Left colon (tissue), 2 donors: ENCODE results near the gene FCF1. TPM values are rescaled to one million over a fixed set of nuclear protein-coding genes. Genes with fewer than 3 reads are reported as not detected.
A peak's percentile ranks its signal among the peaks of the same experiment; 100 is the strongest.

Experiments used
- ATAC-seq: fragments of 200-7000 bp; cut with Tn5 transposase; one replicate; pipeline ENCODE4 v1.9.1; 2020; ENCODE audit warnings: mild to moderate bottlenecking, moderate library complexity
- DNase-seq, 2 donors: peaks; one replicate each; pipeline ENCODE4 v3.0.0-alpha.2; 2020
- intact Hi-C, 2 donors: fragments of 100-400 bp; cut with DNase I in 1 of 2; cut with micrococcal nuclease in 1 of 2; formaldehyde crosslinking; loops; one replicate each; pipeline versions ENCODE4 v1.11.2 to v1.14.0; 2022; cut with DNase I, micrococcal nuclease
- long read RNA-seq: library from polyadenylated mRNA; unstranded; transcript quantifications from one replicate; pipeline ENCODE4 v2.0.0, GENCODE V29; 2021
- total RNA-seq, 2 donors: library from RNA; stranded (reverse); fragmentation: NEBNext Ultra II Directional; extraction: Animal tissue kit (Norgen Biotek cat#: 25700); gene quantifications; one replicate each; pipeline ENCODE4 v1.2.1, GENCODE V29; 2021
- donor health status: DM: no; HTN: no; CAD: no.
- donor health status: DM: yes; HTN: yes; CAD: no.

FCF1 gene, protein sequence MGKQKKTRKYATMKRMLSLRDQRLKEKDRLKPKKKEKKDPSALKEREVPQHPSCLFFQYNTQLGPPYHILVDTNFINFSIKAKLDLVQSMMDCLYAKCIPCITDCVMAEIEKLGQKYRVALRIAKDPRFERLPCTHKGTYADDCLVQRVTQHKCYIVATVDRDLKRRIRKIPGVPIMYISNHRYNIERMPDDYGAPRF
- 10 to 100 TPM; 32.9 to 34.3 TPM for total RNA-seq
- long read RNA-seq, partial matches to known transcripts, result 2 of 6 reads
- long read RNA-seq, other reads (novel, unspliced or antisense), result 4 of 6 reads

- peak; percentile 77 to 82 for DNase-seq
- intact Hi-C loops, result no loop called here
- ATAC-seq, result peak; percentile 100
These were observed at the start of gene FCF1, which contains the start of gene AREL1 for GRCh38 chr14:74712499-74713394. FCF1 (plus strand) TSS chr14:74713144; CDS start chr14:74713198, 54 bp downstream. AREL1 (minus strand) TSS chr14:74713080; CDS start chr14:74685615, 27,465 bp downstream.

DNA sequence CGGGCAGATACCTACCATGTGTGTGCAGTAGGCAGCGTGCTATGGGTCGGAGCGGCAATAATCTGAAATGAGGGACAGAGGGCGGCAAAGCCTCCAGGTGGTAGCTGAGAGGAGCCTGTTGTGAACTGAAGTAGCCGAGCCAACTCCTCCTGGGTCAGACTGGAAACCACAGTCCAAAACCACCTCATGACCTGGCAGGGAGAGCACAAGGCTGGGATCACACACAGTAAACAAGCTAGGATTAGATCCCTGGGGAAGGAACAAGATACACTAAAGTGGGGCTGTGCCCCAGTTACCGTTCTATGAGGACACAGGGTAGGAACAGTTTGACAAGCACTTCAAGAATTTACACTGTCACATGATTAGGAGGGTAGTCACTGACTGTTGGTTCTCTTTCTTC, 49.1 kb upstream of the FCF1 start:
- intact Hi-C loops, result no loop called here
- DNase-seq, result no peak
- no peak for ATAC-seq

DNA sequence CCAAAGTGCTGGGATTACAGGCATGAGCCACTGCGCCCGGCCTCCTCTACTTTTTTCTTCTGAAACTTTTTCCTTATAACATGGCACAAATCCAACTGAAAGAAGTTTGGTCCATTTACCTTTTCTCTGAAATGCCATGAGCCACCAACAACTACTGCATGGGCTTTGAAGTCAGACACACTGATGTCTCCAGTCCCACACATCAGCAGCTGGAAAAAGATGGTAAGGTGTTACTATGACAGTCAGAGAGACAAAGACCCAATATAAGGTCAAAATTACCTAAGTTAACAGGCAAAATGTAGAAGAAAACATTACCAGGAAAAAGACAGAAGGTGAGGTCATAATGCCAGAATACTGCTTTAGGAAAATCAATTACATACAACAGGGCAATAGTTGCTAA, 48.2 kb upstream of the FCF1 start:
- intact Hi-C loops, result no loop called here
- ATAC-seq (no peak), DNase-seq (no peak)

DNA sequence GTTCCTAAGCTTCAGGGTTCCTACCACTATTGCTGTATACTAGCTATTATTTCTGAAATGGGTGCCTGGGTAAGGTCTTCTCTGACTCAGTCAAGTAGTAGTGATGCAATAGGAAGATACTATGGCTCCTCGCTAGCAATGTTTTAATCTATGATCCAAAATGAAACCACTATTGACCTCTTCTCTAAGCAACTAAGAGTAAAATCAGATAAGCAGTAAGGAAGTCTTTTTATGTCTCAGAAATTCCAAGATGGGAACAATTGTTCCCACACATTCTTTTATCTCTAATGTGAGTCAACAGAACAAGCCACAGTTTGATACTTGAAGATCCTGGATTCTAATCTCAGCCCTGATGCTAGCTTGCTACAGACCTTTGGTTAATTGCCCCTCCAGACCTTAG, 45.2 kb upstream of the FCF1 start:
- no peak for DNase-seq
- no peak for ATAC-seq
- intact Hi-C loops, result no loop called here

DNA sequence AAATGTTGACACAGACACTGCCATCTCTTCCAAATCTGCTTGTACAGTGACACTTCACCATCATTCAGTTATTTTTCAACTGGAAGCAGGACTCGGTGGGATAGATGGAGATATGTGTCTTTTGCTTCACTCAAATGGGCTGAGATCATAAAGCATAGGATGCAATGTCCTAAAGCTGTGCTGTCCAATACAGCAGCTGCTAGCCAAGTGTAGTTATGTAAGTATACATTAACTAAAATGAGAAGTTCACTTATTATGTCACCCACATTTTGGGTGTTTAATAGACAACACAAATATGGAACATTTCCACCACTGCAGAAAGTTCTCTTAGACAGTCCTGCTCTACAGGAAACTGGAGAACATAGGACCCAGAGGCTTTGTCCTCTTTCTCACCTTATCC, 43.7 kb upstream of the FCF1 start:
- no peak for DNase-seq

DNA sequence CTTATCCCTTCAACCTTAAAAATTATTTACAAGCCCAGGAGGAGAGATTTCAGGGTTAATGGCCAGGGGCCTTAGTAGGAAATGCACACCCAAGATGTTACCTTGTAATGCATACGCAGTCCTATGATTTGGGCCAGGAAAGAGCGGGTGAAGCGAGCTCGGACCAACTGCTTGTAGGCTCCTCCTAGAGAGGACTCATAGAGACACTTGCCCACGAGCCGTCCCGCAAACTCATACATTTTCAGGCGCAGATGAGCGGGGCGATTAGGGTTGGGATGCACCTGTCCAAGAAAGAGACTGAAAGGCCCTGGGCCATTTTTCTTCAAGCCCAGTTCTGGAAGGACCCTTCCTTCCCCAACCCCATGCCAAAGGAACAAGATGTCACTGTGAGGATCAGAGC, 43.1 kb upstream of the FCF1 start:
- no peak for DNase-seq
- intact Hi-C loops, result no loop called here
- ATAC-seq, result no peak

More for the DNA sequence above, 43.7 kb upstream of the FCF1 start:
- intact Hi-C loops, result no loop called here
- ATAC-seq, result no peak

DNA sequence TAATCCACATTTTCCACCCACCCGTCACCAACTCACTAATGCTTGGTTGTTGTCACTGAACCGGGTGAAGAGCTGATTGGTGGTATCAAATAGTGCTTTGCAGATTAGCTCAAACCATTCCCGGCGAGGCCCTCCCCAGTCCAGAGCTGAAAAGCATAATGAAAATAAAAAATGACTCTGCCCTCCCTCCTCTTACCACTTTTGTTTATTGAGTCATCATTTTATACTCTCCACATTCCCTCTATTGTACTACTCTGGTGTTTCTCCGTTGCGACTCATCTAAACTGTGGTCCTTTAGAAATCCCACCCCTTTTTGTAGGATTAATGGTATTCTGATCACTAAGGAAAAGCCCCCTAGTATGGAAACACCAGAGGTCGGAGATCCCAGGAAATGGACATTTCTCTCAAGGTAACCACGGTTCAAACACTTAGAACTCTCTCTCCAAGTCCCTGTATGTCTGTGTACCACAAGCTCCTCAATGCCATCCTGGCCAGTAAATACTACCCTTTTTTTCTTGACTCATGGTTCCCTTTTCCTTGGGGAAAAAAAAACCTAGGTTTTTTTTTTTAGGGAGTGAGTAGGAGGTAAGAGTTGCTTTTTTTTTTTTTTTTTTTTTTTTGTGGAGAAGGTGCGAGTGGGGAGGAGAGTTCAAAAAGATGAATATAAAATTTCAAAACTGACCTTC, 42.1 kb upstream of the FCF1 start:
- ATAC-seq (no peak), DNase-seq (no peak)

GRCh38 chr14:74671789-74672188, 41.2 kb upstream of the FCF1 start:
- intact Hi-C loops, result no loop called here
- ATAC-seq (no peak), DNase-seq (no peak)

More for the DNA sequence above, 42.1 kb upstream of the FCF1 start:
- intact Hi-C loops, result no loop called here

DNA sequence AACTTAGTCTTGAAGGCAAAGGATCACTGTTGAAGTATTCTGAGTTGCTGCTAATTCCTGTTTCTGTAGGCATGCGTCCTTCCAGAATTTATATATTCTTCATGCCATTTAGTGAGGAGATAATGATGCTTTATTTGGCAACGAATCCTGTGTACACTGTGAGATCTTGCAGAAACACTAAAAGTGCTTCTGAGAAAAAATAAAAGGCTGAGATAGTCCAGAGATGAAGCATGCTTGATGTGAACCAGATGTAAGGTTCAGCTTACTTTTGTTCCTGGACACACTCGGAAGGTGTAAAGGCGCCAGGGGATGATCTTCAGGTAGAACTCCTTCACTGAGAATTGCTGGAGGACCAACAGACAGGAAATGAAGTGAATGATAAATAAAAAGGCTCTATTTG, 39.2 kb upstream of the FCF1 start:
- intact Hi-C loops, result no loop called here
- no peak for DNase-seq
- ATAC-seq, result no peak

GRCh38 chr14:74675219-74675618, 37.7 kb upstream of the FCF1 start:
- ATAC-seq, result no peak
- intact Hi-C loops, result no loop called here
- no peak for DNase-seq

DNA sequence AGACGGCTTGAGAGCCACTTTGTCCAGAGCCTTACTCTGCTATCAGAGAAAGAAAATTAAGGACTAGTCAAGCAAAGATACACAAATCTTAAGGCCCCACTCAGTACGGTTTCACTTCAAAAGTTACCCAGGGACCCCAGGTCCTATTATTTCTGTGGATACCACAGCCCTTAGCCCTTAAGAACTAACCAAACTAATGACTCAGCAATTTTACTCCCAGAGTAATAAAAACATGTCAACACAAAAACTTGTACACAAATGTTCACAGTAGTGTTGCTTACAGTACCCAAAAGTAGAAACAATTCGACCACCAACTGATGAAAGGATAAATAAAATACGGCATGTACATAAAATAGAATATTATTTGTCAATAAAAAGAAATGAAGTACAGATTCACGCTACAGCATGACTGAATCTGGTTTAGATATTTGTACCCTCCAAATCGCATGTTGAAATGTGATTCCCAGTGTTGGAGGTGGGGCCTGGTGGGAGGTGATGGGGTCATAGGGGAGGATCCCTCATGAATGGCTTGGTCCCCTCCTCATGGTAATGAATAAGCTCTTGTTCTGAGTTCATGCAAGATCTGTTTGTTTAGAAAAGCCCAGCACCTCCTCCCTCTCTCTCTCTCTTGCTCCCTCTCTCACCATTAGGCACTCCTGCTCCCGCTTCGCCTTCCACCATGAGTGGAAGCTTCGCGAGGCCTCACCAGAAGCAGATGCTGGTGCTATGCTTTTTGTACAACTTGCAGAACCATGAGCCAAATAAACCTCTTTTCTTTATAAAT, 30.6 kb upstream of the FCF1 start:
- ATAC-seq (no peak), DNase-seq (no peak)
- intact Hi-C loops, result no loop called here

DNA sequence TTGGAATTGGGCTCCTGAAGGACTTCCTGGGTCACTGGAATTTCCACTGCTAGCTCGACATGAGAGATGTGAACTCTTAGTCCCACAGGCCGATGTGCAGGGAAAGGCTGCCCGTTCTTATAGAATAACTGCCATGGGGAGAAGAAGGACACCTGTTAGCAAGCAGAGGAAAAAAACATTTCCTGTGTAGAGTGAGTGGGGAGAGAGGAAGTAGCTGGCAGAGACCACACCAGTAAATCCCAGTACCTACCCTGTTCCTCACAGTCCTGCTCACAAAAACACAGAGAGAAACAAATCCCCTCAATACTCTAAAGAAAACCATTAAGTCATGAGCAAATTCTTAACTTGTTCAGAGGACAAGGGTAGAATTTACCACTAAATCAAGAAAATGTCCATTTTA, 29.5 kb upstream of the FCF1 start:
- ATAC-seq (no peak), DNase-seq (no peak)
- intact Hi-C loops, result no loop called here

DNA sequence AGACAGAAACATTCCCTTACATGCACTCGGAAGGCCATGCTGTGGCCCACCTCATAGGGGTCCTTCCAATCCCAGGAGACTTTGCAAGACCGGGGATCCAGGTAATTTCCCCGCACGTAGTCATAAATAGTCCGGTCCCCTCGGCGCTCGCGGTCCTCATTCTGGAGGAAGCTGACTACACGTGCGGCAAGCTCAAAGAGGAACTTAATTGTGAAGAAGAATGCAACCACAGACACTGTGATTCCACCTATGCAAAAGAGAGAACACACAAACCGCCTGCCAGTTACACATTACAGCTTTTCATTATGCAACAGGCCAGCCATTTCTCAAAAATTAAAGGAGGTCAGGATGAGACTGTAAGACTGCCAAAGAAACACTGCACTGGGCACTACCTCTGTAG, 28.5 kb upstream of the FCF1 start:
- no peak for ATAC-seq
- no peak for DNase-seq
- intact Hi-C loops, result no loop called here

- intact Hi-C loops, result no loop called here
- ATAC-seq (no peak), DNase-seq (no peak)
These were observed 27.9 kb upstream of the FCF1 start for GRCh38 chr14:74685056-74685455.

DNA sequence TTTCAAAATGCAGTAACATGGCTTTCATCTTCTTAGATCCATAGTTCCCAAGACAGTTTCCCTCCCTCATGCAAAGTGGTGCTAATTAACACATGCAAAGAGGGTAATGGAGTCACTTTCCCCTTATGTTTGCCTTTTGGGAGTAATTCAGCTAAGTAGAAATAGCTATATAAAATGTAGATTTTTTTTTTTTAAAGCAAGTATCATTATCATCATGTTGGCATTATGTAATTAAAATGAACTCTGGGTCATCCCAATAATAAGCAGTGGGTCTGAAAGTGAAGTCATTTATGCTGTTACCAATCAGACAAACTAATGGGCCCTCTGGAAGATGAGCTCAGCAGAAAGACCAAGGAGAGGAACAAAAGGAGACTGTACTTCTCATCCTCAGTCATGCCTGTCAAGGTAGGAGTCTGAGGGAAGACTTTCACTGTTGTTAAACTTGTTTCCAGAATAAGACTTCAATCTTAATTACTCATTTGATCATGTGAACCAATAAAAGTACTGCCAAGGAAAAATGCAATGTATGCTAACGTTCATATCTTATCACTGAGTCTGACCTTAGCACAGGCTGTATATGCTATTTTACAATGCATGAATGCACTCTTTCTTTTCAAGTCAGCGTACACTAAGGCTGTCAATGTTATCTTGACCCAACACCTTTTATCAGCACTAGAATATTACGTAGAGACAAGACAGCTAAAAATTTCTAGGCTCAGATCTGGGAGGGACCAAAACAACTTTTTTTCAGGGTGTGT, 26.8 kb upstream of the FCF1 start:
- intact Hi-C loops, result no loop called here
- no peak for DNase-seq
- ATAC-seq, result peak; percentile 98

- no peak for ATAC-seq
- intact Hi-C loops, result no loop called here
- DNase-seq, result no peak
These were observed 21.5 kb upstream of the FCF1 start for GRCh38 chr14:74691456-74691855.

DNA sequence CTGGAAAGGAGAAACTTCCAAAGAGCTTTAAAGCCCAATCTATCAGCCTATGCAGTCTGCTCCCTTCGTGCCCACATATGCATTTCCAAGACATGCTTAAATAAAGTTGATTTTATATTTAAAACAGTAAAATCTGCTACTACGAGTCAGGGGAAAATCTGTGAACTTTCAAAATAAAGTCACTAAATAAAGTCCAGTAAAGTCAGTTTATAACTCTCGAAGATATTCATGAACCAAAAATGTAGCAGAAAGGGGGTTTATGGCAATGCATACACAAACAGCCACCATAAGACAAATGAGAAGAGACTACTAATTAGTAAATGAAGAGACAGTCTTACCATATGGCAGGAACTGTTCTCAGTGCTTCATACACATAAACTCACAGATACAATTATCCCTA, 19.8 kb upstream of the FCF1 start:
- no peak for DNase-seq
- intact Hi-C loops, result no loop called here
- no peak for ATAC-seq

DNA sequence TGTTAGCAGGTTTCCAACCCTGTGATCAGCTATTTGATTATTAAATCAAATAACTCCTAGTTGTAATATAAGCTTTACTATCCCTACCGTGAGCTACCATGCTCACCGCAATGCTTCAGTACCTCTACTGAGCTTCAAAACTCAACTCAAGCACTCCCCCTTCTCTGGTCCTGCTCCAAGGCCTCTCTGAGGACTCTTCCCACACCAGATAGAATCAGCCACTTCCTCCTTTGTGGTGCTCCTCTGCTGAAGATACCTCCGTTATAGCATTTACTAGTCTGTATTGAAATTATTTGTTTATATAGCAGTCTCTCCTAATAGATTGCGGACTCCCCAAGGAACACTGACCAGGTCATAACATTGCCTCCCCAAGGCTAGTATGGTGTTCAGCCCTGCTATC, 17.5 kb upstream of the FCF1 start:
- no peak for ATAC-seq

More for the DNA sequence above, 17.5 kb upstream of the FCF1 start:
- intact Hi-C loops, result no loop called here
- DNase-seq, result no peak
